Measurements from ENCODE around the gene CAMKK2. TPM values are rescaled to one million over a fixed set of nuclear protein-coding genes. Genes with fewer than 3 reads are reported as not detected.
"Not testable (repeated sequence)": the region's sequence is repeated elsewhere in the genome, so short reads cannot be mapped to it uniquely, and the experiment has no call there.

CAMKK2 gene
- polyA plus RNA-seq, 1 of the 3 experiments (the other 2 are of a cell fraction), result 23.6 TPM

DNA sequence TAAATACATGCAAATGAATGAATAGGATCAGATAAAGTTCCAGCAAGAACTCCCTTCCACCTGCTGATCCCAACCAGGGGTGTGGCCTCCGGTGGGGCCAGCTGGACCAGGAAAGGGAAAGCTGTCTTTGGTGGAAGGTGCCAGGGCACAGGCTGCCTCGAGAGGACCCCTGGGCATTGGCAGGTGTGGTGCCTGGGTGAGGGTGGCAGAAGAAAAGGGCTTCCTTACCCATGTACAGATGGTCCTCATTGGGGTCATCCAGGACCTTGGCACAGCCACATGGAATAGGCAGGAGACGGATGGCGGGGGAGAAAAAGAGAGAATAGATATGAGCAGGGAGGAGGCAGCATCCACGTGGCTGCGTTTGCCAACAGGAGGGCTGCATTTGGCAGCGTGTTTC, 36.4 kb downstream of the CAMKK2 start (continued):
- TF ChIP-seq, protein P1, sequence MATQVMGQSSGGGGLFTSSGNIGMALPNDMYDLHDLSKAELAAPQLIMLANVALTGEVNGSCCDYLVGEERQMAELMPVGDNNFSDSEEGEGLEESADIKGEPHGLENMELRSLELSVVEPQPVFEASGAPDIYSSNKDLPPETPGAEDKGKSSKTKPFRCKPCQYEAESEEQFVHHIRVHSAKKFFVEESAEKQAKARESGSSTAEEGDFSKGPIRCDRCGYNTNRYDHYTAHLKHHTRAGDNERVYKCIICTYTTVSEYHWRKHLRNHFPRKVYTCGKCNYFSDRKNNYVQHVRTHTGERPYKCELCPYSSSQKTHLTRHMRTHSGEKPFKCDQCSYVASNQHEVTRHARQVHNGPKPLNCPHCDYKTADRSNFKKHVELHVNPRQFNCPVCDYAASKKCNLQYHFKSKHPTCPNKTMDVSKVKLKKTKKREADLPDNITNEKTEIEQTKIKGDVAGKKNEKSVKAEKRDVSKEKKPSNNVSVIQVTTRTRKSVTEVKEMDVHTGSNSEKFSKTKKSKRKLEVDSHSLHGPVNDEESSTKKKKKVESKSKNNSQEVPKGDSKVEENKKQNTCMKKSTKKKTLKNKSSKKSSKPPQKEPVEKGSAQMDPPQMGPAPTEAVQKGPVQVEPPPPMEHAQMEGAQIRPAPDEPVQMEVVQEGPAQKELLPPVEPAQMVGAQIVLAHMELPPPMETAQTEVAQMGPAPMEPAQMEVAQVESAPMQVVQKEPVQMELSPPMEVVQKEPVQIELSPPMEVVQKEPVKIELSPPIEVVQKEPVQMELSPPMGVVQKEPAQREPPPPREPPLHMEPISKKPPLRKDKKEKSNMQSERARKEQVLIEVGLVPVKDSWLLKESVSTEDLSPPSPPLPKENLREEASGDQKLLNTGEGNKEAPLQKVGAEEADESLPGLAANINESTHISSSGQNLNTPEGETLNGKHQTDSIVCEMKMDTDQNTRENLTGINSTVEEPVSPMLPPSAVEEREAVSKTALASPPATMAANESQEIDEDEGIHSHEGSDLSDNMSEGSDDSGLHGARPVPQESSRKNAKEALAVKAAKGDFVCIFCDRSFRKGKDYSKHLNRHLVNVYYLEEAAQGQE (IDR thresholded peaks at IDR 0.05; ENCODE audit: low read depth, low read length), result no peak
- no peak for TF ChIP-seq EP300 (IDR thresholded peaks at IDR 0.05; ENCODE audit: borderline replicate concordance in 1 of 2, low read depth in 1 of 2, low read length in 1 of 2)
- TF ChIP-seq NFIC (IDR thresholded peaks at IDR 0.05; ENCODE audit: borderline replicate concordance), result no peak
- TF ChIP-seq GATA2 (CRISPR knock-in tag; IDR thresholded peaks at IDR 0.05), result no peak
- no peak for TF ChIP-seq MXI1 (IDR thresholded peaks at IDR 0.05; ENCODE audit: low read depth, low read length)
- TF ChIP-seq RFX5 (IDR thresholded peaks at IDR 0.05; ENCODE audit: low read length), result no peak
- no peak for TF ChIP-seq FOXJ3 (CRISPR knock-in tag; IDR thresholded peaks at IDR 0.05)
- TF ChIP-seq TCF12 (IDR thresholded peaks at IDR 0.05), result no peak
- TF ChIP-seq RCOR1 (IDR thresholded peaks at IDR 0.05; ENCODE audit: low read length), result no peak

DNA sequence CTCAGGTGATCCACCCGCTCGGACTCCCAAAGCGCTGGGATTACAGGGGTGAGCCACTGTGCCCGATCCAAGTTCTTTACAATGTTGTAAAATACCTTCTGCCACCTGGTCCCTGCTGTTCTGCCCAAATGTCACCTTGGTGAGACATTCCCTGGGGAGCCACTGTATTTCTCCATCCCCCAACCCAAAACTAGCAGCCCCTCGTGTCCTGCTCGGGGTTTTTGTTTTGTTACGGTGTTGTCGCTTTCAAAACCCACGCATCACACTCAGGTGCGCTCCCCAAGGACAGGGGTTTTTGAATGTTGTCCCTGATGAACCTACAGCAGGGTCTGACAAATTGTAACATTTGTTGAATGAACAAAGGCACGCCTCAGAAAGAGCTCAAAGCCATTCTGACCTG, 37.4 kb downstream of the CAMKK2 start:
- WGBS (ENCODE audit: low lambda C conversion rate), result 97% methylated on average over 11 of the region's 11 CpGs
- Histone ChIP-seq H3K79me2 (ENCODE audit: insufficient read depth) (no peaks in the 10 kb centered on the region), H3K9me3 (no peaks in the 10 kb centered on the region), H3K36me3 (replicated peaks in 1 of 2; ENCODE audit: control insufficient read depth in 1 of 2, insufficient read depth in 2 of 2, low read length in 1 of 2) (peaks cover 5 to 6% of the 10 kb centered on the region in 2 experiments), H3K4me3 (ENCODE audit: low read depth in 2 of 2, low read length in 1 of 2) (no peak overlapping the region), H3K27me3 (ENCODE audit: insufficient read depth) (no peaks in the 10 kb centered on the region), H3K4me1 (ENCODE audit: control insufficient read depth in 1 of 2, insufficient read depth in 2 of 2, low read depth in 1 of 2, low read length in 1 of 2) (no peaks in the 10 kb centered on the region), H3K9me2 (no peaks in the 10 kb centered on the region), H3K4me2 (no peak overlapping the region), H3K9ac (no peak overlapping the region), H3K27ac (ENCODE audit: low read depth in 2 of 2, low read length in 1 of 2) (no peak overlapping the region), H4K20me1 (ENCODE audit: insufficient read depth) (no peaks in the 10 kb centered on the region), H2AFZ (ENCODE audit: low read depth) (no peak overlapping the region), H3F3A (replicated peaks; ENCODE audit: insufficient read depth) (no peaks in the 10 kb centered on the region)
- DNase-seq, result no peak
- ChIA-PET CTCF (interaction anchor here (1.0 kb wide), 1 partner anchor 28 kb away, joined by 3 read pairs; no protein-coding TSS in a partner anchor), POLR2A (no interaction called here)
- TF ChIP-seq FOSL2 (IDR thresholded peaks at IDR 0.05; ENCODE audit: borderline replicate concordance, low read depth), result no peak
- no peak for TF ChIP-seq SIN3A (IDR thresholded peaks at IDR 0.05; ENCODE audit: borderline replicate concordance, low read depth, low read length)
- TF ChIP-seq, protein P2, sequence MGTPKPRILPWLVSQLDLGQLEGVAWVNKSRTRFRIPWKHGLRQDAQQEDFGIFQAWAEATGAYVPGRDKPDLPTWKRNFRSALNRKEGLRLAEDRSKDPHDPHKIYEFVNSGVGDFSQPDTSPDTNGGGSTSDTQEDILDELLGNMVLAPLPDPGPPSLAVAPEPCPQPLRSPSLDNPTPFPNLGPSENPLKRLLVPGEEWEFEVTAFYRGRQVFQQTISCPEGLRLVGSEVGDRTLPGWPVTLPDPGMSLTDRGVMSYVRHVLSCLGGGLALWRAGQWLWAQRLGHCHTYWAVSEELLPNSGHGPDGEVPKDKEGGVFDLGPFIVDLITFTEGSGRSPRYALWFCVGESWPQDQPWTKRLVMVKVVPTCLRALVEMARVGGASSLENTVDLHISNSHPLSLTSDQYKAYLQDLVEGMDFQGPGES (IDR thresholded peaks at IDR 0.05; ENCODE audit: low read depth, low read length), result no peak
- TF ChIP-seq, protein P3, sequence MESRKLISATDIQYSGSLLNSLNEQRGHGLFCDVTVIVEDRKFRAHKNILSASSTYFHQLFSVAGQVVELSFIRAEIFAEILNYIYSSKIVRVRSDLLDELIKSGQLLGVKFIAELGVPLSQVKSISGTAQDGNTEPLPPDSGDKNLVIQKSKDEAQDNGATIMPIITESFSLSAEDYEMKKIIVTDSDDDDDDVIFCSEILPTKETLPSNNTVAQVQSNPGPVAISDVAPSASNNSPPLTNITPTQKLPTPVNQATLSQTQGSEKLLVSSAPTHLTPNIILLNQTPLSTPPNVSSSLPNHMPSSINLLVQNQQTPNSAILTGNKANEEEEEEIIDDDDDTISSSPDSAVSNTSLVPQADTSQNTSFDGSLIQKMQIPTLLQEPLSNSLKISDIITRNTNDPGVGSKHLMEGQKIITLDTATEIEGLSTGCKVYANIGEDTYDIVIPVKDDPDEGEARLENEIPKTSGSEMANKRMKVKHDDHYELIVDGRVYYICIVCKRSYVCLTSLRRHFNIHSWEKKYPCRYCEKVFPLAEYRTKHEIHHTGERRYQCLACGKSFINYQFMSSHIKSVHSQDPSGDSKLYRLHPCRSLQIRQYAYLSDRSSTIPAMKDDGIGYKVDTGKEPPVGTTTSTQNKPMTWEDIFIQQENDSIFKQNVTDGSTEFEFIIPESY (IDR thresholded peaks at IDR 0.05; ENCODE audit: borderline replicate concordance, low read depth), result no peak
- TF ChIP-seq POLR2AphosphoS5 (IDR thresholded peaks at IDR 0.05; ENCODE audit: low read depth, low read length), result no peak

DNA sequence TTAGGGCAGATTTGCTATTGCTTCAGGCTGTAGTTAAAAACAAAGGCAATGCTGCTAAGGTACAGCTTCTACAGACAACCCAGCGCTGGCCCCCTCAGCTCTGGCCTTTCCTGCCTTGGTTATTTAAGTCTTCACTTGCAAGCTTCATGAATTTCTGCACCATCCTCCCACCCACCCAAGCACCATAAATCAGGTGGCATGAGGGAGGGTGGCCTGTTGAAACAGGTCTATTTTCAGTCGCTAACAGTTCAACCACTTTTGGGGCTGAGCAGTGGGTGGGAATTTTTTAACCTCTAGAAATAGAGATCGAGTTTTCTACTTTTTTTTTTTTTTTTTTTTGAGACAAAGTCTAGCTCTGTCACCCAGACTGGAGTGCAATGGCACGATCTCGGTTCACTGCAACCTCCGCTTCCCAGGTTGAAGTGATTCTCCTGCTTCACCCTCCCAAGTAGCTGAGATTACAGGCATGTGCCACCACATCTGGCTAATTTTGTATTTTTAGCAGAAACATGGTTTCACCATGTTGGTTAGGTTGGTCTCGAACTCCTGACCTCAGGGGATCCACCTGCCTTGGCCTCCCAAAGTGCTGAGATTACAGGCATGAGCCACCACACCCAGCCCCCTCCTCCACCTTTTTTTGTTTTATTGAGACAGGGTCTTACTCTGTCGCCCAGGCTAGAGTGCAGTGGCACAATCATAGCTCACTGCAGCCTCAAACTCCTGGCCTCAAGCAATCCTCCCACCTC, 38.6 kb downstream of the CAMKK2 start:
- POLR2A ChIA-PET, DNase-seq: not testable (repeated sequence)

More for the DNA sequence above, 38.6 kb downstream of the CAMKK2 start:
- H2AFZ ChIP-seq (ENCODE audit: low read depth); H3K27me3 ChIP-seq (ENCODE audit: insufficient read depth); H4K20me1 ChIP-seq (ENCODE audit: insufficient read depth); H3K4me3 ChIP-seq (ENCODE audit: low read depth in 2 of 2, low read length in 1 of 2); H3K4me2 ChIP-seq; H3F3A ChIP-seq (replicated peaks; ENCODE audit: insufficient read depth); H3K9me2 ChIP-seq; H3K9me3 ChIP-seq; H3K36me3 ChIP-seq (replicated peaks in 1 of 2; ENCODE audit: control insufficient read depth in 1 of 2, insufficient read depth in 2 of 2, low read length in 1 of 2); H3K9ac ChIP-seq; H3K79me2 ChIP-seq (ENCODE audit: insufficient read depth); H3K27ac ChIP-seq (ENCODE audit: low read depth in 2 of 2, low read length in 1 of 2); H3K4me1 ChIP-seq (ENCODE audit: control insufficient read depth in 1 of 2, insufficient read depth in 2 of 2, low read depth in 1 of 2, low read length in 1 of 2): not testable (repeated sequence)
- 95% methylated on average over 8 of the region's 8 CpGs for WGBS (ENCODE audit: low lambda C conversion rate)
- CTCF ChIA-PET, result interaction anchor here (1.0 kb wide), 1 partner anchor 9 kb away, joined by 3 read pairs; no protein-coding TSS in a partner anchor
